Measurements from ENCODE around the gene ZMYND10.

ZMYND10 gene

DNA sequence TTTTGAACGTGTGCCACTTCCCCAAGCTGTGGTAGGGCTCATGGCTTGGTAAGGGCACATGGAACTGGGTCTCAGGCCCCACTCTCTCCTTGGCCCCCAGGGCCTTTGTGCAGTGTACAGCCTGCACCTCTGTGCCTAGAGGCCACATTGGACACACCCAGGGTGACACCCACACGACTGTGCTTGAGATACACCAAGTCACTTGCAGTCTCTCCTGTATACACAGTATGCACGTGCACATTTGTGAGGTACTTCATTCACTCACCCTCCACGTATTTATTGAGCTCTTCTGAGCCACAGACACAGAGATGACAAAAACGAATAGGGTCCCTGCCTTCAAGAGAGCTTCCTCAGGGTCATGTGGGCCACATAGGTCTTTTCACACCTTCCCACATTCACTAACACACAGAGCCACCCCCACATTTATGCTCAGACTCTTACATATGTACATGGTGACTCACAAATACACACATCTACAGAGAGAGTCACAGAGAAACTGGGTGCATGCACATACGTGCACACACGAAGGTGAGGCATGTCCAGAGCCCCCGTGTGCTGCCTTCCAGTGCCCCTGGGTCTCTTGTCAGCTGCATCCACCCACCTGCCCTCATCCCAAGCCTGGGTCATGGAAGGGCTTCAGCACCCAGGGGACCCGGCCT lies 23.6 kb upstream of the ZMYND10 start:
- no peak for ATAC-seq
- no peak for TF ChIP-seq POU6F1 (CRISPR knock-in tag; IDR thresholded peaks at IDR 0.05; ENCODE audit: borderline replicate concordance, low read depth)
- no peak for TF ChIP-seq TOX (CRISPR knock-in tag; IDR thresholded peaks at IDR 0.05; ENCODE audit: borderline replicate concordance)
- TF ChIP-seq GLIS3 (CRISPR knock-in tag; IDR thresholded peaks at IDR 0.05) = no peak
- TF ChIP-seq ZFP3 (CRISPR knock-in tag; IDR thresholded peaks at IDR 0.05) = no peak
- TF ChIP-seq OSR1 (CRISPR knock-in tag; IDR thresholded peaks at IDR 0.05) = no peak
- TF ChIP-seq CSDC2 (CRISPR knock-in tag; IDR thresholded peaks at IDR 0.05) = no peak
- no peak for TF ChIP-seq ZC3H10 (CRISPR knock-in tag; IDR thresholded peaks at IDR 0.05)
- no peak for TF ChIP-seq TCF4 (CRISPR knock-in tag; IDR thresholded peaks at IDR 0.05; ENCODE audit: borderline replicate concordance)
- no peak for TF ChIP-seq TSHZ2 (CRISPR knock-in tag; IDR thresholded peaks at IDR 0.05)

DNA sequence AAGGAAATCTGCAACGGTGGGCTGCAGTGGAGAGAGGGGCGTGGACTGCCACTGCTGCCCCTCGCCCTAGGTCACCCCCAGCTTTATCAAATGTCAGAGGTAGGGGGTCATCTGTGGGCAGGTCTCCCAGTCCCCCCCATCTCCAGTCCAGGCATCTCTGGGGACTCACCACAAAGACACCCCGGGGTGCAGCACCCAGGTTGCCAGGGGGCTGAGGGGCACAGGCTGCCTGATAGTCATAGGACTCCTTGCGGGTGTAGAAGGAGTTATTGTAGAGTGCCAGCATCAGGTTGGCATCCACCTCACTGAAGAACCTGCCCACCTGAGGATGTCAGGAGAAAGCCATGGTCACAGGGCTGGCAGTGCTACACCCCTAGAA lies 20.3 kb upstream of the ZMYND10 start:
- no peak for ATAC-seq
- TF ChIP-seq ESRRG (CRISPR knock-in tag; IDR thresholded peaks at IDR 0.05) (no peak), ZC3H10 (CRISPR knock-in tag; IDR thresholded peaks at IDR 0.05) (no peak)

GRCh38 chr3:50365080-50365841 lies 19.7 kb upstream of the ZMYND10 start:
- no peak for ATAC-seq
- TF ChIP-seq ZNF8 (CRISPR knock-in tag; IDR thresholded peaks at IDR 0.05) (no peak), POU6F1 (CRISPR knock-in tag; IDR thresholded peaks at IDR 0.05; ENCODE audit: borderline replicate concordance, low read depth) (no peak), CSDC2 (CRISPR knock-in tag; IDR thresholded peaks at IDR 0.05) (no peak), ZFP3 (CRISPR knock-in tag; IDR thresholded peaks at IDR 0.05) (no peak), TOX (CRISPR knock-in tag; IDR thresholded peaks at IDR 0.05; ENCODE audit: borderline replicate concordance) (no peak), TCF4 (CRISPR knock-in tag; IDR thresholded peaks at IDR 0.05; ENCODE audit: borderline replicate concordance) (no peak), BACH2 (CRISPR knock-in tag; IDR thresholded peaks at IDR 0.05; ENCODE audit: borderline replicate concordance) (no peak)

DNA sequence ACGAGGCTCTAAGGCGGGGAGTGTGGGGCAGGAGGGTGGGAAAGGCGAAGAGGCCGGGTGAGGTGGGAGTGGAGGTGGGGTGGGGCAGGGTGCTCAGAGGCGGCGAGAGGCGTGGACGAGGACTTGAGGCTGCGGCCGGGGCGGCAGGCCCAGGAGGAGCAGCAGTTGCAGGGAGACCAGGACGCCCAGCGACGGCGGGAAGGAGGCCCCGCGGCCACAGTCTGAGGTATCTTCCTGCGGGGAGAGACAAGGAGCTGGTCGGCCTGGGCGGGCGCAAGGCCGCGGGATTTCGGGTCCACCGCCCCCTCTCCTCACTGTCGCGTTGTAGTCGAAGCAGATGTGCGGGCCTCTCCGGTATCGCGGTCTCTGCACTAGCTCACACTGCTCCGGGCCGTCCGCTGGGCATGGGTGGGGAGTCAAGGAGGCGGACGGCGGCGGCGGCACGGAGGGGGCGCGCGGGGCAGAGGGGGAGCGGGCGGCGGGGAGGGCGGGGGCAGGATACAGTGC lies 19.1 kb upstream of the ZMYND10 start:
- TF ChIP-seq TOX (CRISPR knock-in tag; IDR thresholded peaks at IDR 0.05; ENCODE audit: borderline replicate concordance) (no peak), ZFP30 (CRISPR knock-in tag; IDR thresholded peaks at IDR 0.05) (no peak)
- TF ChIP-seq, protein P1, sequence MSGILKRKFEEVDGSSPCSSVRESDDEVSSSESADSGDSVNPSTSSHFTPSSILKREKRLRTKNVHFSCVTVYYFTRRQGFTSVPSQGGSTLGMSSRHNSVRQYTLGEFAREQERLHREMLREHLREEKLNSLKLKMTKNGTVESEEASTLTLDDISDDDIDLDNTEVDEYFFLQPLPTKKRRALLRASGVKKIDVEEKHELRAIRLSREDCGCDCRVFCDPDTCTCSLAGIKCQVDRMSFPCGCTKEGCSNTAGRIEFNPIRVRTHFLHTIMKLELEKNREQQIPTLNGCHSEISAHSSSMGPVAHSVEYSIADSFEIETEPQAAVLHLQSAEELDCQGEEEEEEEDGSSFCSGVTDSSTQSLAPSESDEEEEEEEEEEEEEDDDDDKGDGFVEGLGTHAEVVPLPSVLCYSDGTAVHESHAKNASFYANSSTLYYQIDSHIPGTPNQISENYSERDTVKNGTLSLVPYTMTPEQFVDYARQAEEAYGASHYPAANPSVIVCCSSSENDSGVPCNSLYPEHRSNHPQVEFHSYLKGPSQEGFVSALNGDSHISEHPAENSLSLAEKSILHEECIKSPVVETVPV (CRISPR knock-in tag; IDR thresholded peaks at IDR 0.05) = no peak
- no peak for ATAC-seq

GRCh38 chr3:50359760-50360110 lies 14.2 kb upstream of the ZMYND10 start:
- peak; percentile 10 for ATAC-seq
- TF ChIP-seq, protein P2, sequence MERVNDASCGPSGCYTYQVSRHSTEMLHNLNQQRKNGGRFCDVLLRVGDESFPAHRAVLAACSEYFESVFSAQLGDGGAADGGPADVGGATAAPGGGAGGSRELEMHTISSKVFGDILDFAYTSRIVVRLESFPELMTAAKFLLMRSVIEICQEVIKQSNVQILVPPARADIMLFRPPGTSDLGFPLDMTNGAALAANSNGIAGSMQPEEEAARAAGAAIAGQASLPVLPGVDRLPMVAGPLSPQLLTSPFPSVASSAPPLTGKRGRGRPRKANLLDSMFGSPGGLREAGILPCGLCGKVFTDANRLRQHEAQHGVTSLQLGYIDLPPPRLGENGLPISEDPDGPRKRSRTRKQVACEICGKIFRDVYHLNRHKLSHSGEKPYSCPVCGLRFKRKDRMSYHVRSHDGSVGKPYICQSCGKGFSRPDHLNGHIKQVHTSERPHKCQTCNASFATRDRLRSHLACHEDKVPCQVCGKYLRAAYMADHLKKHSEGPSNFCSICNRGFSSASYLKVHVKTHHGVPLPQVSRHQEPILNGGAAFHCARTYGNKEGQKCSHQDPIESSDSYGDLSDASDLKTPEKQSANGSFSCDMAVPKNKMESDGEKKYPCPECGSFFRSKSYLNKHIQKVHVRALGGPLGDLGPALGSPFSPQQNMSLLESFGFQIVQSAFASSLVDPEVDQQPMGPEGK (CRISPR knock-in tag; IDR thresholded peaks at IDR 0.05; ENCODE audit: borderline replicate concordance) = no peak
- TF ChIP-seq ZNF8 (CRISPR knock-in tag; IDR thresholded peaks at IDR 0.05) (no peak), CSDC2 (CRISPR knock-in tag; IDR thresholded peaks at IDR 0.05) (no peak), ISL1 (CRISPR knock-in tag; IDR thresholded peaks at IDR 0.05) (no peak), TOX (CRISPR knock-in tag; IDR thresholded peaks at IDR 0.05; ENCODE audit: borderline replicate concordance) (no peak), GLIS3 (CRISPR knock-in tag; IDR thresholded peaks at IDR 0.05) (no peak), SNAI2 (CRISPR knock-in tag; IDR thresholded peaks at IDR 0.05) (no peak), TCF4 (CRISPR knock-in tag; IDR thresholded peaks at IDR 0.05; ENCODE audit: borderline replicate concordance) (no peak), PPARA (CRISPR knock-in tag; IDR thresholded peaks at IDR 0.05; ENCODE audit: borderline replicate concordance) (no peak)
- TF ChIP-seq, protein P1 (CRISPR knock-in tag; IDR thresholded peaks at IDR 0.05) = no peak
